GM21737 (cell line): ENCODE data around the gene GRB7.

Source experiments
- ATAC-seq: cut with Tn5 transposase; IDR thresholded peaks from one replicate; pipeline ENCODE4 v1.9.1; 2021; ENCODE audit warnings: mild to moderate bottlenecking, moderate library complexity; ENCODE audit not compliant: unreplicated experiment

Gene GRB7

DNA sequence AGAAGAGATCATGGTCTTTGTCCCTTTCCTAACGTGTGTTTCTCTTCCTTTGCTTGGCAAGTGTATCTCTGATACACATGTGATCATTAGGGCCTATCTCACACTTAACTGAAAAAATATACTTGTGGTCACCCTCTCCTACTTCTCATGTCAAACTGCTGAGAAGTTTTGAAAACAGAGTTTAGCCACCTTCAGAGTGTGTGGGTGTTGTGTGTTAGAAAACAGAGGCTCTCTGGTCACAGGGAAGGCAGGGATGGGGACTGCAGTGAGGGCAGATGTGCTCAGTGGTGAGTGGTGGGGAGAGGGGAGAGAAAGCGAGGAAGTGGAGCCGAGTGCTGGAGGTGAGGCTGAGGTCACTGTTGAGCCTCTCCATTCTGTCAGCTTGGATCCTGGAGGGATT is 29.4 kb downstream of the GRB7 start:
- ATAC-seq: no peak

GRCh38 chr17:39769974-39770587 is 32.3 kb downstream of the GRB7 start:
- ATAC-seq: peak; percentile 51

DNA sequence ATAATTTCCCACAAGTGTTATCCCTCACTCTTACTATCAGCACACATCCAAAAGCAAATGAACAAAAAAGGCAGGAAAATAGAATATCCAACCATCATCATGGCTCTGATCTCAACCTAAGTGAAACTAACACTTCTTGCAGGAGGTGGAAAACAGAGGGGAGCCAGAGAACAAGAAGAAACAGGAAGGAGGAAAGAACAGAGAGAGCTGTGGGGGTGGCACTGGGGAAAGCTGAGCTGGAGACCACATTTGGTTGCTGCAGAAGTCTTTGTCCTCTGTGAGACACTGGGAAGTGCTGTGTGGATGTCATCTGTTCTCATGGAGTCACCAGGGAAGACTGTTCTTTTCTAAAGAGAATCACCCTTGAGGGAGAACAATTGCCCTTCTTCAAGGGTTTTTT is 34.7 kb downstream of the GRB7 start:
- no peak for ATAC-seq

DNA sequence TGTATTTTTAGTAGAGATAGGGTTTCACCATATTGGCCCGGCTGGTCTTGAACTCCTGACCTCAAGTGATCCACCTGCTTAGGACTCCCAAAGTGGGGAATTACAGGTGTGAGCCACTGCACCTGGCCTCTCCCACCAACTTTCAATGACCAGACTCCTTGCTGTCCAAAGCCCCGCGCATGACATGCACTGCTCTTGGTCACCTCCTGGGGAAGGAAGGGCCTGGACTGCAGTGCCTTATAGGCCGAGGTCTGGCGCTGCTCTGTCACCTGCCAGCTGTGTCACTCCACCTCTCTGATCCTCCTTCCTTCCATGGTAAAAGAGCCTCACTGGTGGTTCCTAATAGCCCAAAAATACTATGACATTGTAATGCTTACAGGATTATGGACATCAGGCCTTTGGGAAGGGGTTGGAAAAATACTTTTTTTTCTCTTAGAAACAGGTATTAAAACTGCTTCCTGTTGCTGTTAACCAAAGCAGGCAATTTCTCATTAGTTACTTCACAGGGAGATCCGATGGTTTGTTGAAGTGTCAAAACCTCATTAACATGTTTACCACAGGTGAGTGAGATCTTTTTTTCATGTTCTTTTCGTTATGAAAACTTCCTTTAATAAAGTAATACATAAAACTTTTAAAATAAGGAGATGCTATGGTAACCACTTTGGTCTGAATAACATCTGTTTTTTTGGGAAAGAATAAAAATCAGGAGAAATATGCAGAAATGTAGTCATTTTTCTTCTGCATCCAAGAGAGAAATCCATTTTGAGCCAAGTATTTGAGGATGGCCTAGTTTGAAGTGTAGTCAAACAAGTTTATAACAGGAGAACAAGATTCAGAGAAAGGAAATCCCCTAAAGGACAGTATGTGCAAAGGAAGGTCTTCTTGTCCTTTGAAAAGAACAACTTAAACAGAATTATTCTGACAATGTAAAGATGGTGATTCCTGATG is 35.5 kb downstream of the GRB7 start:
- no peak for ATAC-seq

DNA sequence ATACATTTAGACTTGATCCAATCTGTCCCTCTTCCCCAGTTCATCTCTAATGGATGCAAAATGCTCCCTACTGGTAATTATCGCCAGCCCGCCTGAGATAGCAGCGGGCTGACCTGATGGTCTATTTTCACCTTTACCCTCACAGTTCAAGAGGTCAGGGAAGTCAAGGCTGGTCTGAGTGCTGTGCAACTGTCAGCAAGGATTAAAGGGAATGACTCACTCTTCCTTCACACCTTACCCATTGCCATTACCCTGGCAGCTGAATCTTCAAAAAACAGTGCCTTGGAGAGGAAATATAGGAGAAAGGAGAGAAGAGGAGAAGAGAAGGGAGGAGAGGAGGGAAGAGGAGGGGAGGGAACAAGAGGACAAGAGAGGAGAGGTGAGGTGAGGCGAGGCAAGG is 36.3 kb downstream of the GRB7 start:
- ATAC-seq: no peak

GRCh38 chr17:39775031-39775430 is 37.3 kb downstream of the GRB7 start:
- ATAC-seq: no peak

GRCh38 chr17:39776252-39776651 is 38.5 kb downstream of the GRB7 start:
- no peak for ATAC-seq

GRCh38 chr17:39777534-39778365 is 40.0 kb downstream of the GRB7 start:
- ATAC-seq: peak; percentile 53

- no peak for ATAC-seq
Observed at GRCh38 chr17:39781031-39781860, 43.5 kb downstream of the GRB7 start.

DNA sequence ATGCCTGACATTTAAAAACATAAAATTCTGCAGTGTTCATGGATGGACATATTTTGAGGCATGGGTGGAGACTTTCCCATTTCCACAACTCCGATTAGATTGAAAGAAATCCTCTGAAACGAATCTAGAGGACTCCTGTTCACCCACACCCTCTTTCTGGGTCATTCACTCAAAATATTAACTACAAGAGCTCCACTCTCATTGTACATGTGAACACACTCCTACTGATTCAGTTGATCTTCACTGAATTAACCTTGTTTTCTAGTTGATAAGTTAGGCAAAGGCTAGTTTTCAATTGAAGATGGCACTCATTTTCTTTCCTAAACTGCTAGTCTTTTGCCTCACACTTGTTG is 44.1 kb downstream of the GRB7 start:
- no peak for ATAC-seq

DNA sequence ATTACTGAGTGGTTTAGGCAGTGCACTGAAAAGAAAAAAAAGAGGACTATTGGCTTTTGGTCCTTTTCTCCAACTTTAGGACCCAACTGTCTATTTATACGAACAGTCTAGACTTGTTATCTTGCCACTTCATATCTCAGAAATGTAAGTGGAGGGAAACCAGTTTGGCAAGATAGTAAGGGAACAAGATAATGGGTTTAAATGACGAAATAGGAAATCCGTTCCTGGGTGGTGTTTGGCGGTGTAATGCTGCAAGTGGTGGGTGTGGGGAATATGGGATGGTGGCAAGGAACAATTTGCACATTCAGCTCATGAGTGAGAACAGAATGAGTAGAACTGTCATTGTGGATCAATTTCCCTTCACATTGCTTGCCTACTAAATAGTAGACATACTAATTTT is 44.7 kb downstream of the GRB7 start:
- no peak for ATAC-seq

GRCh38 chr17:39782980-39783379 is 45.2 kb downstream of the GRB7 start:
- no peak for ATAC-seq

DNA sequence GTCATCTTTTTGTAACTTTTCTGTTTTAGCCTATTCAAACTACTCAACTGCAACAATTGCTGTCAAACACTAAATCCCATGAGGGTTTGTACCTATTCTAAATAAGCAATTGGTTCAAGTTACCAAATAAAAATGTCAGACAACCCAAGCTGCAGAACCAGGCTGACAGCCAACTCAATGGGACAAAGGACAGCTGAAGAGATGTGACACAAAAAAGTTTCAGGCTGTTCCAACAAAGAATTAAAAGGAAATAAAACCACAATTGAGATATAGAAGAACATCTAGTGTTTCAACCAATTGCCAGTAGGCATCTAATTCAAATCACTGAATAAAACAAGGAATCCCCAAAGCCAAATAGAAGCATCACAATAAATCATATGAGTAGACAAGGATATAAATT is 49.3 kb downstream of the GRB7 start:
- no peak for ATAC-seq

- ATAC-seq: no peak
Observed at GRCh38 chr17:39787743-39788484, 50.2 kb downstream of the GRB7 start.

GRCh38 chr17:39791111-39791992 is 53.6 kb downstream of the GRB7 start:
- no peak for ATAC-seq

- no peak for ATAC-seq
Observed at GRCh38 chr17:39792526-39793221, 54.9 kb downstream of the GRB7 start.

- ATAC-seq: no peak
Observed at GRCh38 chr17:39793301-39793872, 55.6 kb downstream of the GRB7 start.
